A549 treated with AZD9567 at 1 μM for 4 hours (cell line): ENCODE results near the gene METAP1. TPM values are rescaled to one million over a fixed set of nuclear protein-coding genes. Genes with fewer than 3 reads are reported as not detected.

ENCODE experiments used
- total RNA-seq: library from RNA; stranded (reverse); fragments of 200-300 nt; extraction: Qiagen RNA extraction; gene quantifications from 5 replicates; pipeline ENCODE4 v1.2.3, GENCODE V29; 2022; ENCODE audit not compliant: insufficient read depth

METAP1 gene
- total RNA-seq: 44.0 to 63.1 TPM (median 52.1 TPM) in 5 replicates

GRCh38 chr4:98995183-98996055 lies at the start of gene METAP1:
TSS of gene METAP1 (plus strand) at chr4:98995721. CDS start at chr4:98995754, 33 bp downstream.

DNA sequence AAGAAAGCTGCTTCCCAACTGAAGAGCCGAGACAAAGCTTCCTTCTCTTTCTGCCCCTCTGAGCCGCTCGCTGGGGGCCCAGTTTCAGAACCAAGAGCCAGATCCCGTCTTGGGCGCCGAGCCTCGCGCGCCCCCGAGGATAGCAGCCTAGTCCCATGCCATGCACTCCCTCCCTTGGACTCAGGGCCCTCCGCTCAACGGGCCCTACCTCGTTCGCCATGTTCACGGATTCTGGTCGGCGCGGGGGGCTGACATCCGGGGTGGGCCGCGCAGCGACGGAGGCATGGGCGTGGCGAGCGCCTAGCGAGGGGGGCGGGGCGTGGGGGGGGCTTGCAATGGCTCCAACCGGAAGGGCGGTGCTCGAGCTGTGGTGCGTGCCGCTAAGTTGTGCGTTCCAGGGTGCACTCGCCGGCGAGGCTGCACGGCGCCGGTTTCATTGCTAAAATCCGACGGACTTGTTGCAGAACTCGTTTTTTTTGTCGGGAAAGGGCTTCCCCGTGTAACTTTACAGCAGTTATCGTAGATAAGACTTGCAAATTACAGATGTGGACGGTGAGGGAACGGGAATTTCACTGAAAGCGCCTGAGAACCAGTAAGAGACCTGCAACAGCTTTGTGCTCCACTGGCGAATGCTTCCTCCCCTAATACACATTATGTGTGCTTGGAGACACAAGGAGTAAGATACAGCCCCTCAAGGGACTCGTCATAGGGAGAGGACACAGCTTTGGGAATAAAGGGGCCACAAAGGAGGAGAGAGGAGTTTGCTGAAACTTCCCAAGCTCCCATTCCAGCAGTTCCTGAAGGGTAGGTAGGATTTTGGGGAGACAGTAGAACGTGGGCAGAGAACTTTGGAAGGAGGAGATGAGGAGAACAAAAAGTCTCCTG lies 93.2 kb downstream of the METAP1 start, which contains the start of gene ADH5:
Gene ADH5, minus strand, starts transcription at position 308 of the 885 bp plus-strand sequence. Its CDS starts 88 bp downstream, at position 220.

Other genes with a start within 250 kb of the METAP1 start
- 70.9 to 108 TPM (median 76.3 TPM) in 5 replicates for gene EIF4E, start 66.6 kb upstream of the METAP1 start, total RNA-seq
- 102 to 113 TPM (median 106 TPM) in 5 replicates for gene ADH5, start 93.1 kb downstream of the METAP1 start, total RNA-seq
- gene ADH4, start 148.6 kb downstream of the METAP1 start, total RNA-seq: not detected in 5 replicates
- gene ADH6, start 223.5 kb downstream of the METAP1 start, total RNA-seq: 0.02 to 0.05 TPM in 2 of 5 replicates, not detected in the others